ENCODE results near the gene XBP1.
A peak's percentile ranks its signal among the peaks of the same experiment; 100 is the strongest.
"Not testable (repeated sequence)": the region's sequence is repeated elsewhere in the genome, so short reads cannot be mapped to it uniquely, and the experiment has no call there.

The XBP1 gene

DNA sequence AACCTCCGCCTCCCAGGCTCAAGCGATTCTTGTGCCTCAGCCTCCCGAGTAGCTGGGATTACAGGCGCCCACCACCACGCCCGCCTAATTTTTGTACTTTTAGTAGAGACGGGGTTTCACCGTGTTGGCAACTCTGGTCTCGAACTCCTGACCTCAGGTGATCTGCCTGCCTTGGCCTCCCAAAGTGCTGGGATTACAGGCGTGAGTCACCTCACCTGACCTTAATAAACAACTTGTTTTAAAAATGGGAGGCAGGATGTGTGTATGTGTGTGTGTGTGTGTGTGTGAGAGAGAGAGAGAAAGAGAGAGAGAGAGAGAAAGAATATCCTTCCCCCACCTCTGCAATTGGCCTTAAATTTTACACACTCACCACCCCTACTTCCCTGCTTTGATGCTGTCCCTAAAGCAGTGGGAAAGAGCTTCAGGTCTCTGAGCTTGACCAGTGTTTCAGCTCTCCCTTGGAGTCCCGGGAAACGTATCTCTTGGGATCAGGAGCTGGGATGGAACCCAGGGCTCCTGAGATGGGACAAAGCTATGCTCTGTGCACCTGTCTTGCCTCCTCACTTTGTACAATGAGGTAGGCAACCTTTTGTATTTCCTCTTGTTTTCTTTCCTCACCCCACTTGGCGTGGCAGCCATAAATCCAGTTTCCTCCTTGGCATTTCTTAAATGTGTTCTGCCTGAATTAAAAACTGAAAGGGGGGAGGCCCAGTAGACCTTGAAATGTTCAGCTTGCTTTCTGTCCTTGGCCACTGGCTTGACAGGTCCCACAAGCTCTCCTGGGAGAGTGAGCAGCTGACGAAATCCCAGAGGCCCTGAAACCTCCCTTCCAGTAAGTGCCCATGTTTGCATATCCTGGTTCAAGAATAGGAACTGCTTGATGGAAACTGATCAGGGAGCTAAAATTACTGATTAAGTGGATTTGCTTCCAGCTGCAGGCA, 17.8 kb upstream of the XBP1 start:
- peak in 1 of 6 experiments; percentile 13 for DNase-seq

DNA sequence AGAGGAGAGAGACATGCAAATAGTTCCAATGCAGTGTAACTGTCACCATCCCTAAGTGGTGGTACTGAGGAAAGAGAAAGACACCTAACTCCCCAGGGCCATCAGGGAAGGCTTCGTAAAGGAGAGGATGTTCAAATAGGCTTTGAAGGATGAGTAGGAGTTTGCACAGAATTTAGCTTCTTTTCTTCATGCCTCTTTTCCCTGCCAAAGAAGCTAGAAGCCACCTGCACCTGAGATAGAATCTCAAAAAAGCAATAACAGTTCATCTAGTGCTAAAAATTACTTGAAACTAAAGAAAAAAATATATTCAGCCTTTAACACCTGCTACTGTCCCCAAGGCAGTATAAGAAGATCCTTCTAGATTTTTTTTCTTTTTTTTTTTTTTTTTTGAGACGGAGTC, 16.7 kb upstream of the XBP1 start:
- no peak for DNase-seq

DNA sequence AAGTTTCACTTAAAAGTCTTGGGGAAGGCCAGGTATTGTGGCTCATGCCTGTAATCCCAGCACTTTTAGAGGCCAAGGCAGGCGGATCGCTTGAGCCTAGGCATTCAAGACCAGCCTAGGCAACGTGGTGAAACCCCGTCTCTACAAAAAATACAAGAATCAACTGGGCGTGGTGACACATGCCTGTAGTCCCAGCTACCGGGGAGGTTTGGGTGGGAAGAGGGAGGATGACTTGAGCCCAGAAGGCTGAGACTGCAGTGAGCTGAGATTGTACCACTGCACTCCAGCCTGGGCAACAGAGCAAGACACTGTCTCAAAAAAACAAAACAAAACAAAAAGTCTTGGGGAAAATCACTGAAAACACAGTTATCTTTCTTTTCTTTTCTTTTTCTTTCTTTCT, 15.4 kb upstream of the XBP1 start:
- DNase-seq, result no peak

DNA sequence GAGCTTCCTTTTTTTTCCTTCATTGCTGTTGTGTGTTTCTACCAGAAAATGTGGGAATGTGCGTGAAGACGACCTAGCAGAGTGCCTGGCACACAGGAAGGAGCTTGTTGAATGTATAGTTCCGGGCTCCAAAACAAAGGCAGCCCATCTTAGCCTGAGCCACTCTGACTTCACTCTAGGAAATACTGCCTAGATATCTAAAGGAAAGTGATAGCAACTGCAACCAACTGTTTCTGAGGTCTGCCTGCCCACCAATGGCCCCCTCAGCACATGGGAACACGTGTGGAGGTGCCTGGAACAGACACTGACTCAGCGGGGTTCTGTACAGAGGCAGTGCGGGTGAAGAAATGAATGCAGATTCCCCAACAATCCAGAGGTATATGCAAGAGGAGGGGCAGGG, 14.7 kb upstream of the XBP1 start:
- no peak for DNase-seq

DNA sequence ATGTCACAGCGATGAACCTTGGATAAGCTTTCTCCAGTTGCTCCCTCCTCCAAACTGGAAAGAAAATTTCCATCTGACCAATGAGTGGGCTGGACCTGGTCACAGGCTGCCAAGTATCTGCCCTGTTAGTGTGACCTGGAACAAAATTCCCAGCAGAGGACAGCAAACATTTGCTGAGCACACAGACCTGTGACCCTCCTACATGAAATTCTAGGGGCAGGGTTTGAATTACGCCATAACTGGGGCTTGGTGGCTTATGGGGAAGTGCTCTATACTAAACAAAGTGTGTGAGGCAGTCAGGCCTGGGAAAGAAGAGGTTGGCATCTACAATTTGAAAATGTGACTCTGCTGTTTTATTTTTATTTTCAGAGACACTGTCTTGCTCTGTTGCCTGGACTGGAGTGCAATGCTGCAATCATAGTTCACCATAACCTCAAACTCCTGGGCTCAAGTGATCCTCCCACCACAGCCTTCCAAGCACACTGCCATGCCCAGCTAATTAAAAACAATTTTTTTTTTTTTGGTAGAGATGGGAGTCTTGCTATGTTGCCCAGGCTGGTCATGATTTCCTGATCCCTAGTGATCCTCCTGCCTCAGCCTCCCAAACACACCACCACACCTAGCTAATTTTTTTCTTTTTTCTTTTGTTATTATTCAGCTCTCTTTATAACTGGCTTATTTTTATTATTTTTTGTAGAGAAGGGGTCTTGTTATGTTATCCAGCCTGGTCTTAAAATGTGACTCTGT, 13.6 kb upstream of the XBP1 start:
- DNase-seq, result no peak

DNA sequence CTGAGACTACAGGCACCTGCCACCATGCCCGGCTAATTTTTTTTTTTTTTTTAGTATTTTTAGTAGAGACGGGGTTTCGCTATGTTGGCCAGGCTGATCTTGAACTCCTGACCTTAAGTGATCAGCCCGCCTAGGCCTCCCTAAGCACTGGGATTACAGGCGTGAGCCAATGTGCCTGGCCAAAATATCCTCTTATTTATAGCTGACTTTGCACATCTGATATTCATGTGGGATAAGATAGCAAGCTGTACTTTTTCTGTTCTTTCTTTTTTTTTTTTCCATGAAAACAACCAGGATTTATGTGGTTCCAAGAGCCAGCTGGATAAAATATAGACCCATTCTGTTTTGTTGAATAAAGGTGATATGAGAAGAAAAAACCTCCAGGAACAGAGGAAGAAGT, 12.1 kb upstream of the XBP1 start:
- no peak for DNase-seq

DNA sequence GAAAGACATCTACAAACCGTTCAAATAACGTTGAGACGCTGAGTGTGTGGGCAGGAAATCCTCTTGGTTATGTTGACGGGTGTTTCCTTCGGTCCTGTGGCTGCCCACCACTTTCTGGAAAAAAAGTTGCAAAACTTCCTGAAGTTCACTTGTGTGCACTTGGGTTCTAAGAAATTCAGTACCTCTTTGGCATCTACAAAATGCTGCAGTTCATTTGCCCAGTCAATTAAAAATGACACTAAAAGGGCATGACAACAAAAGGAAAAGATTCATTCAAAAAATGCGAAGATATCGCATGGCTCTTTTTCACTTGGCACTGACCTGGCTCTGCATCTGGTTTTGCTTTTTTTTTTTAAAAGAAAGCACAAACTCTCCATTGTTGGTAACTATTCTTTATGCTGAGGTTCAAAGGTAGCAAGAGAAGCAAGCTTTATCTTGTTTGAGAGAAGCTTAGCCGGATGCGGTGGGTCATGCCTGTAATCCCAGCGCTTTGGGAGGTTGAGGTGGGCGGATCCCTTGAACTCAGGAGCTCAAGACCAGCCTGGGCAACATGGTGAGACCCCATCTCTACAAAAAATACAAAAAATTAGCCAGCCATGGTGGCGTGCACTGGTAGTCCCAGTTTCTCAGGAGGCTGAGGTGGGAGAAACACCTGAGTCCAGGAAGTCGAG, 10.6 kb upstream of the XBP1 start:
- peak in 5 of 6 experiments; percentile 17 to 57 (median 46) for DNase-seq

DNA sequence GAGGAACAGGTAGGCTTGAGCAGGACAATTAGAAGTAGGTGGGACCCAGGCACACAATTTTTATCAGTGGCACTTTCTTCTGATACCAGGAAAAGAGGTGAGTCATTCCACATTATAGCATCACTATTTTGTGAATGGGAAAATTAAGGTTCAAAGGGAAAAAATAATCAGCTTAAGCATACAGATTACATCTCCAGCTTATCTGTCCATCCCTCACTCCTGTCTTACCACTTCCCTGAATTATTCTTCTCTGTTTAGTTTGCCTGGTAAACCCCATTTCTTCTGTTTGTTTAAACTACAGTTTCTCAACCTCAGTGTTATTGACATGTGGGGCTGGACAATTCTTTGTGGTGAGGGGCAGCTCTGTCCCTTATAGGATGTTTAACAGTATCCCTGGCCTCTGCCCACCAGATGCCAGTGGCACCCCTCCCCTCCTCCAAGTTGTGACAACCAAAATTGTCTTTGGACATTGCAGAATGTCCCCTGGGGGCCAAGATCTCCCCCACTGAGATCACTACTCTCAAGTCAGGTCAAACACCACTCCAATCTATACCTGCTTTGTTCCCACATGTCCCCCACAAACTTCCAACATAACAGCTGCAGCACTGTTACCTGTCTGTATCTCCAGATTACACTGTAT, 8.5 kb upstream of the XBP1 start:
- DNase-seq, result no peak

DNA sequence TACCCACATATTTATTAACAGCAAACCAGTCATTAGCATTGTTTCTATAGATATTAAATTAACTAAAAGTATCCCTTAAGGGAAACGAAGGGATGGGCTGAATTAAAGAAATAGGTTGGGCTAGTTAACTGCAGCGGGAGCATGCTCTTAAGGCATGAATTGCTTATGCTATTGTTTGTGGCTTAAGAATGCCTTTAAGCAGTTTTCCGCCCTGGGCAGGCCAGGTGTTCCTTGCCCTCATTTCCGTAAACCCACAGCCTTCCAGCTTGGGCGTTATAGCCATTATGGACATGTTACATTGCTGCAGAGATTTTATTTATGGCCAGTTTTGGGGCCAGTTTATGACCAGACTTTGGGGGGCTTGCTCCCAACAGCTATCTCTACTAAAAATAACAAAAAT, 5.1 kb upstream of the XBP1 start:
- DNase-seq, result not testable (repeated sequence)

DNA sequence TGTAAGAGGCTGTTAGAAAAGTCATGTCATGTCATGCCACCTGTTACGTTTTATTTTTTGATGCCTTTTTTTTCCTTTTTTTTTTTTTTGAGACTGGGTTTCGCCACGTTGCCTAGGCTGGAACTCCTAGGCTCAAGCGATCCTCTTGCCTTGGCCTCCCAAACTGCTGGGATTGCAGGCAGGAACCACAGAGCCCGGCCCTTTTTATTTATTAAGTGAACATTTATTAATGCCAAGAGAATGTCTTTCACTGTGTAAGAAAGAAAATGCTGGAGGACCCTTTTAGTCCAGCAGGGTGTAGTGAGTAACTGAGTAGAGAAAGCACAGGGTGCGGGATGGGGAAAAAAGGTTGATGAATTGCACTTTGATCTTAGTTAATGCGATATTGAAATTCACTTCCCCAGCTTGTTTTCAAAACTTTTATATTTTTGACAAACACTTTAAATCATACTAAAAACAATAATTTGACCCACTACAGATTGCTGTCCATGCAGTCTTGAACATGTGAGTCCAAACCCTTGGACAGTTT, 2.3 kb upstream of the XBP1 start:
- peak in 3 of 6 experiments; percentile 19 to 40 (median 24) for DNase-seq

DNA sequence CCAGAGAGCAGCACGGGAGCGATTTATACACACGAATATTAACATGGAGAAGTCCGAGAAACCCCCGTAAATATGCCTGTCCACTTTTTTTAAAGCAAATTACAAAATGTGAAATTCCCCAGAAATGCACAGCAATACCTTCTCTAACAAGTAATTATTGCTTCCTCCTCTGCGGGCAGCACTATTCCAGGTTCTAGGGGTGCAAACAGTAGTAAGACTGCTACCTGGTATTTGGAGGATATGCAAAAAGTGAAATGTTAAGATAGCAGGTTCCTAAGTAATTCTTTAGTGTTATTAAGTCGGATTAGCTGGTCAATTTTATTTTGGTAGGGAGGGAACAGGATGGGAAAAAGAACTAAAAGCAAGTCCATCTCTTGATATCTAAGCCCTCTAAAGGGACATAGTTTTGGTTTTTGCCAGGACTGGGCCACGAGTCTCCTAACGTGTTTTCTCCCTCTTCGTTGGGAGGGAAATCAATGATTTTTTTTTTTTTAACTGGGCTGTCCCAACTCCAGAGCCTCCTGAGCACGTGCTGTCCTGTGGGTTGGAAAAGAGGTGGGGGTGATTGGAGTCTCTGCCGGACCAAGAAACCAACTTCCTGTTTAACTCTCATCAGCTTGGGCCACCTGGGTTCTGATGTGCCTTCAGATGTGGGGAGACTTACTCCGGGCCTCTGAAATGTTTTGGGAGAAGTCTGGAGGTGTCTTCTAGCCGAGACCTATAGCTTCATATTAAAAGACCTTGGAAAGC, 1.7 kb upstream of the XBP1 start:
- peak in 1 of 6 experiments; percentile 16 for DNase-seq

DNA sequence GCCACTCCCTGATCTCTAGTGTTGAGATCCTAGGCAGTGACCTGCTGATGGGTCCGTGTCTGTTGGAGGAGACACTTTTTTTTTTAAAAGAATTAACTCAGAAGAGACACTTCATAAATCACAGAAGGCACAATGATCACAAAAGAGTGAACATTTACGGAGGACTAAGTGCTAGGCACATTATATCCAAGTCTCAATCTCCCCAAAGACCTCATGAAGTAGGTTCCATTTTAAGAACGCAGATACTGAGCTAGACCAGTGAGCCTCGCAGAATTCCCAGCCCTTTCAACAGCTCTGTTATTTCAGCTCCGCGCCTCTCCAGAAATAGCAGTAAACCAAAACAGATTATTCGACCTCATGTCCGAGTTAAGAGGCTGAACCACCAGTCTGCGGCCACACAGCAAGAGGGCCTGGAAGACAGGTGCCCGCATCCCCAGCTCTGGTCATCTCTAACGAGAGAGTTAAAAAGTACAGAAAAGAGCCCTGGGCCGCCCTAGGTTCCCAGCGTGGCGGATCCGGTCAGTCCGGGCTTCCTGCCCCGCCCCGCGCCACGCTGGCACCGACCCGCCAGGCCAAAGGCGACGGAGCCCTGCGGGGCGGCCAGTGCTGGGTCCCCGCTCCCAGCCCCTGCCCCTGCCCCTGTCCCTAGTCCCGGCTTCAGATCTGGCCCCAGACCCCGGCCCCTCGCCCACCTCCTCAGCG, 612 bp downstream of the XBP1 start:
- DNase-seq, result peak in 3 of 6 experiments; percentile 8 to 33 (median 22)

DNA sequence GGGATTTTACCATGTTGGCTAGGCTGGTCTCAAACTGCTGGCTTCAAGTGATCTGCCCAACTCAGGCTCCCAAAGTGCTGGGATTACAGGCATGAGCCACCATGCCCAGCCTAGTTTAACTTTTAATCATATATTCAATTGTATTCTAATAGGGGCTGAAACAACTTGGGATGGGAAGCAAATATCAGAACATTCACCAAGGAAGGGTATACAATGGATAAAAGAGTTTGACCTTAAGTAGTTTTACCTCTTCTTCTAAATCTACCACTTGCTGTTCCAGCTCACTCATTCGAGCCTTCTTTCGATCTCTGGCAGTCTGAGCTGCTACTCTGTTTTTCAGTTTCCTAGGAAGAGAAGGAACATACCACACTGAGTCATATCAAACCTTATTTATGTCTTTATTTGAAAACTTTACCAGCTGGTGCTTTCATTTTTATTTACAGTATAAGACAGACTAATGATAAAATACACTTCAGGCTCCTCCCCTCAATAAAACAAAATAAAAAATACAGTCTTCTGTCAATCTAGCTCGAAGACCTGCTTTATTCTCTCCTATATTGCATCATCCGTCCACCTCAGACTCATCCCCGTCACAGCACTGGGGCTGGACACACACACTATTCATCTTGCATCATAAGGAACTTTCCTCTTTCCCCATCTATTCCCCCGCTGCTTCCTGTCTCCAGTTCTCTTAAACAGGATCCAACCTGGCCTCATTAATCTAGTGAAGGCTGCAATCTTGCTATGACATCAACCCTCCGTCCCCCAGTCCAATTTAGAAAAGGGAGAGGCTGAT, 1.4 kb downstream of the XBP1 start:
- DNase-seq, result no peak

DNA sequence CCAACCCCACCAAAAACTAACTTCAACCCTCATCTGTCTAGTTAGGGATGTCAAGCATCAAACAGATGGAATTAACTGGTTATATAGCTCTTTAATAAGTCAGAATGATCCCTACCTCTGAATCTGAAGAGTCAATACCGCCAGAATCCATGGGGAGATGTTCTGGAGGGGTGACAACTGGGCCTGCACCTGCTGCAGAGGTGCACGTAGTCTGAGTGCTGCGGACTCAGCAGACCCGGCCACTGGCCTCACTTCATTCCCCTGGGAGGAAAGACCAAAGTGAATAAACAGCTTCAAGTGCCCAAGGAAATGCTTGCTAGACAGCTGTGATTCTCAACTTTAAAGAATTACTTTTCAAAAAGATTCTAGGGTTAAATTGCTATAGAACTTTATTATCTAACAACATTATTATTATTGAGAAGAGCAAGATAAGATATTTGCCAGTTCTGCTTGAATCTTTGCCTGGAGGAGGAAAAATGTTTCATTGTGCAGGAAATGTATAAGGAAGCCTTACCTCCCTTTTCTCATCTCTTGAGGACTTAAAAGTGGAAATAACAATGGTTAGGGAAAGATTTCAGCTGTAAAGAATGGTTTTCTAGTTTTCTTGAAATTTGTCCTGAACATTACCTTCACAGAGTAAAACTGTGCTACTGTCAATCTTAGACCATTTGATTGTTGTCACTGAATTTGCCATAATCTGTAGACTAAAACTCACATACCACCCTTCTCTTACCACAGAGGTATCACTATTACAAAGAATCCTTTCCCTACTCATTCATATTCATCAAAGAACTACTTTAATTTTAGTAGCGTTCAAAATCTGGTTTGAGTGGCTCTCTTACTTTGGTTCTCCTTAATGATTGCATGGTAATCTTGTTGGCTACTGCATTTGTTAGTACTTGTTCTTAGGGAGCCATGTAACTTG, 4.2 kb downstream of the XBP1 start:
- DNase-seq, result no peak

DNA sequence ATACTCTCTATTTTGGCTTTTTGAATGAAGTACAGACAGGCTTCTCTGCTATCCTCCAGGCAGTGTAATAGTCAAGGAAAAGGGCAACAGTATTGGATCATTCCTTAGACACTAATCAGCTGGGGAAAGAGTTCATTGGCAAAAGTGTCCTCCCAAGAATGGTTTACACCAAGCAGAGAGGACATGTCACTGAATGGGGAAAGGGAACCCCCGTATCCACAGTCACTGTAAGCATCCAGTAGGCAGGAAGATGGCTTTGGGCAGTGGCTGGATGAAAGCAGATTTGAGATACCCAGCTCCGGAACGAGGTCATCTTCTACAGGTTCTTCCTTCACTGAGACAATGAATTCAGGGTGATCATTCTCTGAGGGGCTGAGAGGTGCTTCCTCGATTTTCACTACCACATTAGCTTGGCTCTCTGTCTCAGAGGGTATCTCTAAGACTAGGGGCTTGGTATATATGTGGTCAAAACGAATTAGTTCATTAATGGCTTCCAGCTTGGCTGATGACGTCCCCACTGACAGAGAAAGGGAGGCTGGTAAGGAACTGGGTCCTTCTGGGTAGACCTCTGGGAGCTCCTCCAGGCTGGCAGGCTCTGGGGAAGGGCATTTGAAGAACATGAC, 5.2 kb downstream of the XBP1 start:
- DNase-seq, result no peak

DNA sequence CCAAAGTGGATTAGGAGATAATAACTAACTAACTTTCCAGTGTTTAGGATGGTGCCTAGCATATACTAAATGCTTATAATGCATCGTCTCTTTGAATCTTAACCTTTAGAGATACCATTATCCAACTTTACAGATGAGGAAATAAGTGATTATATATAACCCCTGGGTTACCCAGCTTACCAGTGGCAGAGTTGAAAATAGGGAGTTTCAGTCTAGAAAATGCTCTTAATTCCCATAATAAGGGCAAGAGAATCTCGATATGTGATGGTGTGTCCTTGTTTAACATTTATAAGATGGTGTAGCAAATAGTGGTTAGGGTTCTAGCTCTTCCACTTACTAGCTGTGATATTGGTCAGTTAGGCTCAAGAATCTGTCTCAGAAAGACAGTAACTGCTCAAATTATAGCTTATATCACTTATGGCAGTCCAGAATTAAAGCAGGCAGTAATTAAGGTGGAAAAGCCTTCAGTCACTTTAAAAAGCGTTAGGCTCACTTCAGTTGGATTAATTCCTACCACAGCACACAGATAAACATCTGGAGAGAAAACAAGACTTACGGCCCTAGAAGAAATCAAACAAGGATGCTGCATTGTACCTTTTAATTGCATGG, 6.3 kb downstream of the XBP1 start:
- no peak for DNase-seq

DNA sequence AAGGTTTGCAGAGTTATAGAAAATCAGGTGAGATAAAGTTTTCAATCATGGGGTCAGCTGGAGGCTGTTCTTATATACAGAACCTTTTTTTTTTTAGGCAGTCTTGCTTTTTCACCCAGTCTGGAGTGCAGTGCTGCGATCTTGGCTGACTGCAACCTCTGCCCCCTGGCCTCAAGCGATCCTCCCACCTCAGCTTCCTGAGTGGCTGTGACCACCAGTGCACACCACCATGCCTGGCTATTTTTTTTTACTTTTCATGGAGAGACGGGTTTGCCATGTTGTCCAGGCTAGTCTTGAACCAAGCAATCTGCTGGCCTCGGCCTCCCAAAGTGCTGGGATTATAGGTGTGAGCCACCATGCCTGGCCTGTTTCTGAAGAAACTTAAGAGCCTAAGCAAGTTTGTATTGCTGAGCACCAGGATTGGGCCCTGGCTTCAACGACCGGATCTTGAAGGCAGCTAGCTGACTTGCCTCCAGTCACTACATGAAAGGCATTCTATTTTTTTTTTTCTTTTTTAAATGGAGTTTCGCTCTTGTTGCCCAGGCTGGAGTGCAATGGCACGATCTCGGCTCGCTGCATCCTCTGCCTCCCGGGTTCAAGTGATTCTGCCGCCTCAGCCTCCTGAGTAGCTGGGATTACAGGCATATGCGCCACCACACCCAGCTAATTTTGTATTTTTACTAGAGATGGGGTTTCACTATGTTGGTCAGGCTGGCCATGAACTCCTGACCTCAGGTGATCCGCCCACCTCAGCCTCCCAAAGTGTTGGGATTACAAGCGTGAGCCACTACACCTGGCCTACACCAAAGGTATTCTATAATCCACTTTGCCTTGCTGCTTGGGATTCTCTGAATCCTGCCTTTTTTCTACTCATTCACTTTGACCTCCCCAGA, 7.6 kb downstream of the XBP1 start:
- peak in 1 of 6 experiments; percentile 10 for DNase-seq
